OCI-LY1 (cell line): ENCODE measurements around the gene RAI1.

Experiments used
- H2AFZ ChIP-seq: fragments of 200-600 bp; sonication (generic), shearing (Covaris generic); 2 replicates; pipeline ENCODE4 v1.6.0; 2014; ENCODE audit warnings: antibody characterized with exemption, mild to moderate bottlenecking, low read length
- H3F3A ChIP-seq: fragments of 200-600 bp; sonication (generic), shearing (Covaris generic); 2 replicates; pipeline ENCODE4 v1.6.0; 2014; ENCODE audit warnings: mild to moderate bottlenecking, antibody characterized with exemption, low read length, moderate library complexity; ENCODE audit not compliant: insufficient read depth
- H3K27ac ChIP-seq: fragments of 200-600 bp; sonication (generic); 2 replicates; pipeline ENCODE4 v1.5.1; 2014; ENCODE audit warnings: low read length, mixed run types, mild to moderate bottlenecking, low read depth; ENCODE audit not compliant: poor library complexity, severe bottlenecking
- H3K27me3 ChIP-seq: fragments of 200-600 bp; sonication (generic); 2 replicates; pipeline ENCODE4 v1.6.0; 2014; ENCODE audit warnings: antibody characterized with exemption, mild to moderate bottlenecking, low read length, moderate library complexity; ENCODE audit not compliant: insufficient read depth
- H3K36me3 ChIP-seq: fragments of 200-600 bp; sonication (generic); 2 replicates; pipeline ENCODE4 v1.6.1; 2014; ENCODE audit warnings: mild to moderate bottlenecking, antibody characterized with exemption, low read length, moderate library complexity, mixed read lengths; ENCODE audit not compliant: insufficient read depth
- H3K4me1 ChIP-seq: fragments of 200-600 bp; sonication (generic); 2 replicates; pipeline ENCODE4 v1.5.1; 2014; ENCODE audit warnings: mild to moderate bottlenecking, low read length, moderate library complexity; ENCODE audit not compliant: insufficient read depth, severe bottlenecking
- H3K4me2 ChIP-seq: fragments of 200-600 bp; sonication (generic), shearing (Covaris generic); 2 replicates; pipeline ENCODE4 v1.6.1; 2014; ENCODE audit warnings: low read length
- H3K4me3 ChIP-seq: fragments of 200-600 bp; sonication (generic); 2 replicates; pipeline ENCODE4 v1.5.1; 2014; ENCODE audit warnings: low read length, low read depth, mild to moderate bottlenecking, mixed read lengths; ENCODE audit not compliant: poor library complexity, severe bottlenecking
- H3K79me2 ChIP-seq: fragments of 200-600 bp; shearing (Covaris generic); 2 replicates; pipeline ENCODE4 v1.6.1; 2016; ENCODE audit warnings: mixed run types, low read length, mixed read lengths; ENCODE audit not compliant: insufficient read depth
- H3K9ac ChIP-seq: fragments of 200-600 bp; sonication (generic), shearing (Covaris generic); 2 replicates; pipeline ENCODE4 v1.6.1; 2014; ENCODE audit warnings: mild to moderate bottlenecking, low read length, mixed read lengths
- H3K9me2 ChIP-seq: fragments of 200-600 bp; sonication (generic), shearing (Covaris generic); 2 replicates; pipeline ENCODE4 v1.6.1; 2014; ENCODE audit warnings: low read depth, mild to moderate bottlenecking, low read length, mixed read lengths
- H3K9me3 ChIP-seq: fragments of 200-600 bp; shearing (Covaris generic); 2 replicates; pipeline ENCODE4 v1.6.1; 2014; ENCODE audit warnings: low read length, mixed read lengths
- H4K20me1 ChIP-seq: fragments of 200-600 bp; sonication (generic), shearing (Covaris generic); 2 replicates; pipeline ENCODE4 v1.6.0; 2016; ENCODE audit warnings: mild to moderate bottlenecking, low read length; ENCODE audit not compliant: insufficient read depth
- CTCF ChIP-seq: fragments of 200-600 bp; sonication (generic), shearing (Covaris generic); IDR thresholded peaks from 2 replicates; pipeline ENCODE4 v1.5.1; 2017; ENCODE audit warnings: mild to moderate bottlenecking, antibody characterized with exemption, low read length, moderate library complexity, mixed read lengths
- EZH2 ChIP-seq: fragments of 200-600 bp; sonication (generic), shearing (Covaris generic); IDR thresholded peaks from 2 replicates; pipeline ENCODE4 v1.8.0; 2017; ENCODE audit warnings: borderline replicate concordance, mixed run types, mild to moderate bottlenecking, antibody characterized with exemption, low read length, moderate library complexity, mixed read lengths

The RAI1 gene

GRCh38 chr17:17813055-17813724, 131.9 kb downstream of the RAI1 start:
- Histone ChIP-seq H3K79me2 (no peaks in the 10 kb centered on the region), H3K4me2 (no peak overlapping the region), H3K27ac (no peak overlapping the region), H3K9ac (no peak overlapping the region), H3K36me3 (peaks cover 71% of the 10 kb centered on the region), H3K4me3 (no peak overlapping the region), H3K27me3 (no peaks in the 10 kb centered on the region), H3K9me2 (no peaks in the 10 kb centered on the region), H3K4me1 (peaks cover 4% of the 10 kb centered on the region), H2AFZ (no peak overlapping the region), H4K20me1 (no peaks in the 10 kb centered on the region), H3K9me3 (no peaks in the 10 kb centered on the region), H3F3A (no peaks in the 10 kb centered on the region)
- TF ChIP-seq CTCF (no peak), EZH2 (no peak)

GRCh38 chr17:17813725-17814095, 132.5 kb downstream of the RAI1 start:
- Histone ChIP-seq H3K9me3 (no peaks in the 10 kb centered on the region), H4K20me1 (no peaks in the 10 kb centered on the region), H3K36me3 (peaks cover 76% of the 10 kb centered on the region)

GRCh38 chr17:17814162-17815061, 133.2 kb downstream of the RAI1 start:
- Histone ChIP-seq H3K4me3 (no peak overlapping the region), H3K9ac (no peak overlapping the region), H3K79me2 (no peaks in the 10 kb centered on the region), H4K20me1 (no peaks in the 10 kb centered on the region), H3K4me2 (no peak overlapping the region), H3K27me3 (no peaks in the 10 kb centered on the region), H3K4me1 (peaks cover 6% of the 10 kb centered on the region), H3K36me3 (peaks cover 83% of the 10 kb centered on the region), H2AFZ (no peak overlapping the region), H3K27ac (no peak overlapping the region), H3F3A (no peaks in the 10 kb centered on the region), H3K9me3 (no peaks in the 10 kb centered on the region), H3K9me2 (no peaks in the 10 kb centered on the region)
- TF ChIP-seq CTCF, result no peak
- no peak for TF ChIP-seq EZH2

More at GRCh38 chr17:17813725-17814095, 132.5 kb downstream of the RAI1 start:
- Histone ChIP-seq H3K9me2 (no peaks in the 10 kb centered on the region), H2AFZ (no peak overlapping the region), H3F3A (no peaks in the 10 kb centered on the region), H3K79me2 (no peaks in the 10 kb centered on the region), H3K4me3 (no peak overlapping the region), H3K27me3 (no peaks in the 10 kb centered on the region), H3K27ac (no peak overlapping the region), H3K9ac (no peak overlapping the region), H3K4me1 (peaks cover 4% of the 10 kb centered on the region), H3K4me2 (no peak overlapping the region)
- TF ChIP-seq EZH2, result no peak
- TF ChIP-seq CTCF, result no peak
